OCI-LY3 (cell line): ENCODE measurements around the gene HRAS.

Experiments
- EZH2phosphoT487 ChIP-seq: fragments of 200-600 bp; shearing (Covaris generic); IDR thresholded peaks from 2 replicates; pipeline ENCODE4 v1.6.1; 2018; ENCODE audit warnings: antibody characterized with exemption, mixed run types, low read depth
- TF ChIP-seq, protein P1 (sequence below): fragments of 200-600, 300-600 bp; sonication (generic); IDR thresholded peaks from 2 replicates; pipeline ENCODE4 v1.5.1; 2014; ENCODE audit warnings: antibody characterized with exemption, low read length, low read depth

- TF ChIP-seq EZH2phosphoT487, result no peak
- TF ChIP-seq, protein P1, sequence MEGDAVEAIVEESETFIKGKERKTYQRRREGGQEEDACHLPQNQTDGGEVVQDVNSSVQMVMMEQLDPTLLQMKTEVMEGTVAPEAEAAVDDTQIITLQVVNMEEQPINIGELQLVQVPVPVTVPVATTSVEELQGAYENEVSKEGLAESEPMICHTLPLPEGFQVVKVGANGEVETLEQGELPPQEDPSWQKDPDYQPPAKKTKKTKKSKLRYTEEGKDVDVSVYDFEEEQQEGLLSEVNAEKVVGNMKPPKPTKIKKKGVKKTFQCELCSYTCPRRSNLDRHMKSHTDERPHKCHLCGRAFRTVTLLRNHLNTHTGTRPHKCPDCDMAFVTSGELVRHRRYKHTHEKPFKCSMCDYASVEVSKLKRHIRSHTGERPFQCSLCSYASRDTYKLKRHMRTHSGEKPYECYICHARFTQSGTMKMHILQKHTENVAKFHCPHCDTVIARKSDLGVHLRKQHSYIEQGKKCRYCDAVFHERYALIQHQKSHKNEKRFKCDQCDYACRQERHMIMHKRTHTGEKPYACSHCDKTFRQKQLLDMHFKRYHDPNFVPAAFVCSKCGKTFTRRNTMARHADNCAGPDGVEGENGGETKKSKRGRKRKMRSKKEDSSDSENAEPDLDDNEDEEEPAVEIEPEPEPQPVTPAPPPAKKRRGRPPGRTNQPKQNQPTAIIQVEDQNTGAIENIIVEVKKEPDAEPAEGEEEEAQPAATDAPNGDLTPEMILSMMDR, result no peak
Measured at GRCh38 chr11:488579-488978, 46.8 kb downstream of the HRAS start.
